Amniotic epithelial cell (primary cell): Measurements from ENCODE around the gene DTX1.

Experiments used
- DNase-seq: peaks from one replicate; pipeline ENCODE4 v3.0.0-alpha.2; 2010; ENCODE audit warnings: low read depth

Gene DTX1

GRCh38 chr12:113071135-113072112 is 14.9 kb downstream of the DTX1 start:
- no peak for DNase-seq

GRCh38 chr12:113072136-113072535 is 15.6 kb downstream of the DTX1 start:
- DNase-seq: no peak

GRCh38 chr12:113073586-113073985 is 17.1 kb downstream of the DTX1 start:
- no peak for DNase-seq

GRCh38 chr12:113075137-113075683 is 18.7 kb downstream of the DTX1 start:
- no peak for DNase-seq

GRCh38 chr12:113077057-113077858 is 20.7 kb downstream of the DTX1 start:
- DNase-seq: no peak

- no peak for DNase-seq
Observed at GRCh38 chr12:113077859-113078255, 21.3 kb downstream of the DTX1 start.

- DNase-seq: no peak
Observed at GRCh38 chr12:113081873-113082272, 25.3 kb downstream of the DTX1 start.

- DNase-seq: no peak
Observed at GRCh38 chr12:113082486-113083148, 26.1 kb downstream of the DTX1 start.

GRCh38 chr12:113083863-113084435 is 27.4 kb downstream of the DTX1 start:
- no peak for DNase-seq

- DNase-seq: no peak
Observed at GRCh38 chr12:113086249-113087164, 30.0 kb downstream of the DTX1 start.

GRCh38 chr12:113087193-113087592 is 30.7 kb downstream of the DTX1 start:
- DNase-seq: no peak

- no peak for DNase-seq
Observed at GRCh38 chr12:113088037-113088436, 31.5 kb downstream of the DTX1 start.

GRCh38 chr12:113088971-113089756 is 32.6 kb downstream of the DTX1 start:
- DNase-seq: no peak

GRCh38 chr12:113089839-113090238 is 33.3 kb downstream of the DTX1 start:
- DNase-seq: no peak

GRCh38 chr12:113090740-113091139 is 34.2 kb downstream of the DTX1 start:
- DNase-seq: no peak

- no peak for DNase-seq
Observed at GRCh38 chr12:113091506-113091905, 35.0 kb downstream of the DTX1 start.

GRCh38 chr12:113092607-113093408 is 36.3 kb downstream of the DTX1 start:
- DNase-seq: no peak

GRCh38 chr12:113093409-113094101 is 37.0 kb downstream of the DTX1 start:
- DNase-seq: no peak
